Cerebellar cortex (tissue), 1 donor: ENCODE data around the gene SYTL3.
"Not testable (repeated sequence)": the region's sequence is repeated elsewhere in the genome, so short reads cannot be mapped to it uniquely, and the experiment has no call there.

ENCODE experiments used
- DNase-seq: peaks from one replicate; pipeline ENCODE4 v3.0.0-alpha.2; 2015; ENCODE audit warnings: low spot score

The SYTL3 gene

GRCh38 chr6:158662954-158663624 lies 13.2 kb downstream of the SYTL3 start:
- no peak for DNase-seq

GRCh38 chr6:158663625-158664165 lies 13.8 kb downstream of the SYTL3 start:
- DNase-seq: no peak

GRCh38 chr6:158665332-158665731 lies 15.5 kb downstream of the SYTL3 start:
- DNase-seq: no peak

- no peak for DNase-seq
These were observed 16.9 kb downstream of the SYTL3 start for GRCh38 chr6:158666628-158667359.

GRCh38 chr6:158667360-158667981 lies 17.6 kb downstream of the SYTL3 start:
- no peak for DNase-seq

GRCh38 chr6:158668707-158669103 lies 18.9 kb downstream of the SYTL3 start:
- DNase-seq: no peak

GRCh38 chr6:158669145-158670035 lies 19.5 kb downstream of the SYTL3 start:
- DNase-seq: no peak

GRCh38 chr6:158672119-158672518 lies 22.3 kb downstream of the SYTL3 start:
- not testable (repeated sequence) for DNase-seq

- DNase-seq: no peak
These were observed 22.9 kb downstream of the SYTL3 start for GRCh38 chr6:158672726-158673125.

- DNase-seq: no peak
These were observed 24.7 kb downstream of the SYTL3 start for GRCh38 chr6:158674342-158675131.

- not testable (repeated sequence) for DNase-seq
These were observed 27.2 kb downstream of the SYTL3 start for GRCh38 chr6:158677094-158677493.

- no peak for DNase-seq
These were observed 28.2 kb downstream of the SYTL3 start for GRCh38 chr6:158677906-158678578.

- DNase-seq: no peak
These were observed 30.2 kb downstream of the SYTL3 start for GRCh38 chr6:158680015-158680414.

- DNase-seq: no peak
These were observed 30.6 kb downstream of the SYTL3 start for GRCh38 chr6:158680481-158680880.

- DNase-seq: no peak
These were observed 34.5 kb downstream of the SYTL3 start for GRCh38 chr6:158684311-158684710.

- DNase-seq: no peak
These were observed 35.0 kb downstream of the SYTL3 start for GRCh38 chr6:158684745-158685324.

GRCh38 chr6:158686311-158686710 lies 36.5 kb downstream of the SYTL3 start:
- DNase-seq: no peak

- no peak for DNase-seq
These were observed 37.0 kb downstream of the SYTL3 start for GRCh38 chr6:158686791-158687381.

- DNase-seq: no peak
These were observed 37.7 kb downstream of the SYTL3 start for GRCh38 chr6:158687506-158687905.

GRCh38 chr6:158688860-158689259 lies 39.0 kb downstream of the SYTL3 start:
- no peak for DNase-seq
